ENCODE results near the gene SELENOO.

Gene SELENOO

DNA sequence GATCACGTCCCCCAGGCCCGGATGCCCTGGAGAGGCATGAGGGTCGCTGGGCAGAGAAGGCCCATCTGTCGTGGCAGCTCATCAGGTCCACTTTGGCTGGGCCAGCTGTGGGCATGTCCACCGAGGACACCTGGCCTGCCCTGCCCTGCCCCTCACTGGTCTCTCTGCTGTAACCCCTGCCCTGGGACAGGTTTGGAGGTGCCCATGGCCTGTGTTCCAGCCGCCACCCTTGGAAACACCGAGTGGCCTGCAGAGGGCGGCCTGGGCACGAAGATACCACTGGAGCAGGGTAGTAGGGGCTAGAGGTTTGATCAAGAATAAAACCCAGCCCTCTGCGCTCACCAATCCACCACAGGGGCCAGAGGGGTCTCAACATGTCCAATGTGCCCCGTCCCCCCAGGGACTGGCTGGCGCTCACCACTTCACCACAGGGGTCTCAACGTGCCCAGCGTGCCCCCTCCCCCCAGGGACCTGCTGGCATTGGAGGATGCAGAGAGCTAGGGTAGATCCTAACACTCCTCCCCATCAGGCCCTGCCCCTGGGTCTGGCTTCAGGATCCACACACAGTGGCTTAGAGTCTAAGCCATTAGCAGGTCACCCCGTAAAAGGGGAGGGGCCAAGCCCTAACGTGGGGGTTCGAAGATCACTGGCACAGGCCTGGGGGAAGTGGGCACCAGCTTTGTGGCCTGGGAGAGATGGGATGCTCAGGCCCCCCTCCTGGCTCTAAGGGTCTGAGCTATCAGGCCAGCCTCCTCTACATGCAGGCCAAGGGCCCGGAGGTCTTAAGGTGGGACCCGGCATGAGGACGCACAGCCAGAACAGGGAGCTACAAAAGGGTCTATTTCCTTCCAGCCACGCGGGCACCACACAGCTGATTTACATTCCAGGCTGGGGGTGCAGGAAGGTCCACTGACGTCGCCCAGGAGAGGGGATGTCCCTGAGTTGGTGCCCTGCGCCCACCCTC is 51.6 kb downstream of the SELENOO start:
- DNase-seq: peak; percentile 71

- no peak for DNase-seq
Measured at GRCh38 chr22:50253046-50253915, 52.5 kb downstream of the SELENOO start.

GRCh38 chr22:50253941-50254340 is 53.1 kb downstream of the SELENOO start:
- no peak for DNase-seq

DNA sequence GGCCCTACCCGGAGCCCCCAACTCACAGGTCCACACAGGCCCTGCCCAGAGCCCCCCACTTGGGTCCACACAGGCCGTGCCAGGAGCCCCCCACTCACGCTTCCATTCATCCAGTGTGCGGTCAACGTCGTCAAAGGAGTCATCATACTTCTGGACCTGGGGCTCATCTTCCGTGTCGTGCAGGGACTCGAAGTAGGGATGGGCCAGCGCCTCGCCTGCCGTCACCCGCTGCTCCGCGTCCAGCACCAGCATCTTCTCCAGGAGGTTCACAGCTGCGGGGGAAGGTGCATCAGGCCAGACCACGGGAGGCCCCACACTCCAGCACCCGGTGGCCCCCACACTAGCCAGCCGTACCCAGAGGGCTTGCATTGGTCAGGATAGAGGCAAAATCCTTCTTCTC is 54.3 kb downstream of the SELENOO start:
- DNase-seq: no peak

DNA sequence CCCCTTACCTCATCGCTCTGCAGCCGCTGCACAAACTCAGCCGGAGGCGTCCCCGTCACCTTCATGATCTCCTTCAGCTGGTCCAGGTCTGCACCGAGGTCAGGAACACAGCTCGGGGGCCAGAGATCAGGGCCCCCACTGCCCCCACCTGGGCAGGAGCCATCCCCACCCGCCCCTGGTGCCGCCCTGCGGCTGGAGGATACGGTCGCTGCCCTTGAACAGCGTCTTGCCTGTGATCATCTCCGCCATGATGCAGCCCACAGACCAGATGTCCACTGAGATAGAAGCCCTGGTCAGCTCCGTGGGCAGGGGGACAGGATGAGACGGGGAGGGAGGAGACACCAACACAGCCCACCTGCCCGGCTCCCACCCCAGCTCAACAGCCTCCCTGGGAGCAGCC is 54.8 kb downstream of the SELENOO start:
- DNase-seq: no peak

DNA sequence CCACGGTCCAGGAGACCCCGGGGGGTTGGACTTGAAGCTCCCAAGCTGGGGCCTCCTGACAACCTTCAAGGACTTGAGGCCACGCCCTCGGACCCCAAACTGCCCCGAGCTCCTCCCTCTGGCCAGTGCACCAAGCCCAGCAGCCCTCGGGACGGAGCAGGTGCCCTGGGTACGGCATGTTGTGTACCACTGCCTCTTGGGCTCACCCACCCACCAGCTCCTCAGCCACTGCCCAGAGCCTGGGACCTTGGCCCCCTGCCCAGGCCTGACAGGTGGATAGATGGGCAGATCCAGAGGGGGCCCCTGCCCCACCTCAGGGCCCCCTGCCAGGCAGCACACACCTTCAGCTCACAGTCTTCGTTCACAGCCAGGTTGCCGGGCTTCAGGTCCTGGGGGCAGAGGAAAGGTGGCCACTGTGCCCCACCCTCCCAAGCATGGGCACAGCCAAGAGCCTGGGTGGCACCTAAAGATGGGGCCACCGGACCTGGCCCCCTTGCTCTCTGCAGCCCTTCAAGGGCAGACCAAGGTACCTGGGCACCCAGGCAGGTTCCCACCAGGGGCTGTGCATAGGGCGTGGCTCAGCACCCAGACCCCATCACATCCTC is 55.5 kb downstream of the SELENOO start:
- DNase-seq: no peak

DNA sequence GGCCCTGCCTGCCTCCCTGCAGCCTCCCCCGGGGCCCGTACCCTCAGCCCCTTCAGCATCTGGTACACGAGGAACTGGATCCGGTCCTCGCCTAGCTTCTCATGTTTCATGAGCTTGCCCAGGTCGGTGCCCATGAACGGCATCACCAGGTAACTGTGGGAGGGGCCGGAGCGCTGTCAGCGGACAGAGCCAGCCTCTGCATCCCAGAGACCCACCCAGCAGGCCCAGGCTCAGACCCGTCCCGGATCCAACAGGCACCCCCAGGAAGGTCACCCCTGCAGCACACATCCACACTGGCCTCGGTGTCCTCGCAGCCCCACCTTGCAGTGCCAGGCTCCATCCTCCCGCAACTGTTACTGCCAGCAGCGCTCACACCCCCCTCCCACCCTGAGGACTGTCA is 56.2 kb downstream of the SELENOO start:
- DNase-seq: no peak

DNA sequence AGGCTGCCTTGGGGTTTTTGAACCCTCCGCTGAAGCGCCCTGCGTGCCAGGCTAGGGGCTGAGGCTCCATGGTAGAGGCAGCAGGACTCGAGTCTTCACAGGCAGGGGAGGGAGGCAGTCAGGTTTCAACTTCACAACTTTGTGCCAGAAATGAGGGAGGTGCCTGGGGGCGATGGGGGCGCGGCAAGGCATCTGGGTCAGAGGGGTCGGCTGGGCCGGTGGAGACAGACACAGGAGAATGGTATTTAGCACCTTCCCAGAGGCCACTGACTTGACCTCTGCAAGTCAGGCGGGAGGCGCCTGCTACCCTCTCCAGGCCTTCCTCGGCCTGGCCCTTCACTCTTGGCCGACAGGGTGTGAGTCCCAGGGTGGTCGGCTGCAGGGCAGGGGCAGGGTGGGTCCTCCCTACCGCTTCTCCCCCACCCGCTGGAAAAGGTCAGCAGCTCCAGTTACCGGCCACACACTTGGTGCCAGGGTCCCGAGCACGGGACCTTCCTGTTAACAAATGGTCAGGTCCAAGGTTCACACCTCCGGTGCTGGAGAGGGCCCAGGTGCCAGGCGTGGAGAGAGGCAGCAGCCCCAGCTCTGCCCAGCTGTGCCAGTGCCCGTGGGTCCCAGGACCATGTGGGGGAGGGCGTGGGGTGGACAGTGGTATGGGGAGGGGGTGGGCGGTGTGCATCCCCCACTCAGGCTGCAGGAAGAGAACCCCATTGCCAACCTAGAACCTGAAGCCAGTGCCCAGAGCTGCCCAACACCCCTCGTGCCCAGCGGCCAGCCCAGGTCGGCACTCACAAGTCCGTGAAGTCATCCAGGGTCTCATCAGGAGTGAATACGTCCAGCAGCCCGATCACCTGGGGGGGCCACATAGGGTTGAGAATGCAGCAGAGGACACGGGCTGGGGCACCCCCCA is 56.9 kb downstream of the SELENOO start:
- no peak for DNase-seq

GRCh38 chr22:50258361-50259292 is 57.8 kb downstream of the SELENOO start:
- no peak for DNase-seq

DNA sequence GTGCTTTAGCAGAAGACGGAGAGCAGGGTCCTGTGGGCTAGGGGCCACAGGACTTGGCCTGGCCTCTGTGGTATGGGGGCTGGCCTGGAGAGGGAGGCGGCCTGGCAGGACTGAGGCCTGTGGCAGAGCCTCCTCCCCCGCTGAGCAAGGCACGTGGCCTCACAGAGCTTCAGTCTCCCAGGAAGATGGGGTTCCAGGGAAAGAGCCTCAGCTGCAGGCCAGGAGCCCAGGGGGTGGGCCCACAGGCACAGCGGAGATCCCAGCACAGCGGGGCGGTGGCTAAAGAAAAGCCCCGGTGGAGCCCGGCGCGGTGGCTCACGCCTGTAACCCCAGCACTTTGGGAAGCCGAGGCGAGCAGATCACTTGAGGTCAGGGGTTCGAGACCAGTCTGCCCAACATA is 58.5 kb downstream of the SELENOO start:
- no peak for DNase-seq

DNA sequence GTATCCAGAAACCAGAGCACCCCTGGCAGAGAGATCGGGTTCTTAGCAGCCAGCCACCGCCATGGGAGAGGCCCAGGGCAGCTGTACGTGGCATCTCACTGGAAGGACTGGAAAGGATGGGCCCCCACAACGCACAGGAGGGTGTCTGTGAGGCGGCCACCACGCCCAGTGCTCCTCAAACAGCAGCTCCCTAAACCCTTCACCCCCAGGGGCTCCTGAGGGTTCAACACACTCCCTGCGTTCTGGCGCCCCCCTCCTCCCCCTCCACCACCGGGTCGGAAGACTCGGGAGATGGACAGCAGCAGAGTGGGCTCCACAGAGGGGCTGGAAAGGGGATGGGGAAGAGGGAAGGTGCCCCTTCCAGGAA is 59.6 kb downstream of the SELENOO start:
- DNase-seq: no peak

DNA sequence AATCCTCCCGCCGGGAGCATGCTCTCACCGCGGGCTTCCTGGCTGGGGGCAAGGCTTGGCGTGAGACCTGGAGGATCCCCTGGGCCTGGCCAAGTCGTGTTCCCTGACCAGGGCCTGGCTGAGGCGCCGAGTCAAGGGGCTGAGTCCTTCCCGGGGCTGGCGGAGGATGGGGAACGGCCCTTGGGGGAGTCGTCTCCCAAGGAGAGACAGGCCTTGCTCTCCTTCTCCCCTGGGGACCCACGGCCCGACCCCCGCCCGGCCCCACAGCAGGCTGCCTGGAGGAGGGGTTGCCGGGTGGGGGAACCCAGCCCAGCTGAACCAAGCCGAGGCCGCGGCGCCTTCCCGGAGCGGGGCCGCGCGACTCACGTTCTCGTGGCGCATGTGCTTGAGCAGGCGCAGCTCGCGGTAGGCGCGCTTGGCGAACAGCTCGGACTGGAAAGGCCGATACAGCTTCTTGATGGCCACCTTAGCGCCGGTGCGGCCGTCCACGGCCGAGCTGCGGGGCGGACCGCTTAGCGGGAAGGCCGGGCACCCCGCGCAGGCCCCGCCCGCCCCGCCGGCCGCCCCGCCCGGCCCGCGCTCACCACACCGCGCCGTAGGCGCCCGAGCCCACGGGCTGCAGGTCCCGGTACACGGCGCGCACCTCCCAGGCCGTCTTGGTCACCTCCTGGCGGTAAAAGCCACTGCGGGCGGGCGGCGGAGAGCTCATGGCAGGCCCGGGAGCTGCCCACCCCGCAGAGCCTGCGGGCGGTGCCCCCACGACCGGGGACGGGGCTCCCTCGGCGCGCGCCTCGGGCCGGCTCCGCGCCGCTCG is 60.2 kb downstream of the SELENOO start:
- DNase-seq: peak; percentile 62

GRCh38 chr22:50261615-50262459 is 61.0 kb downstream of the SELENOO start, which contains the start of gene MAPK12:
MAPK12 (minus strand) TSS chr22:50261683; CDS start chr22:50261509, 174 bp downstream.
- DNase-seq: no peak

DNA sequence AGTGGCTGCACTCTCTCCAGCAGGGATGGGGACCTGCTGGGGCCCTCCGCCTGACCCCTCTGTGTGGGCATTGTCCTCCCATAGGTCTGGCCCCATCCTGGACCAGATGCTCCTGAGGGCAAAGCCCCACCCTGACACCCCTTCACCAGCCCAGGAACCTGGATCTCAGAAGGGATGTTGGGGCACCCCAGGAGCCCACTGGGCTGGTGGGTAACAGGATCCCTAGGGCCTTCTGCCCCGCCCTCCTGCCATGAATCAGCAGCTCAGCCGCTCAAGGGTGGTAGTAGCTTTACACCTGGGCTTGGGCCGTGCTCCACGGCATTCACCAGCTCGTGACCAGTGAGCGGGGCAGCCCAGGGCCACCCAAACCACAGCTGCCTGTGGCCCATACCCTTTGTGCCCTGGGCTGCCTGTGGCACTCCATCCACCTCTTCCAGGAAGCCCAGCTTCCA is 61.7 kb downstream of the SELENOO start:
- no peak for DNase-seq

DNA sequence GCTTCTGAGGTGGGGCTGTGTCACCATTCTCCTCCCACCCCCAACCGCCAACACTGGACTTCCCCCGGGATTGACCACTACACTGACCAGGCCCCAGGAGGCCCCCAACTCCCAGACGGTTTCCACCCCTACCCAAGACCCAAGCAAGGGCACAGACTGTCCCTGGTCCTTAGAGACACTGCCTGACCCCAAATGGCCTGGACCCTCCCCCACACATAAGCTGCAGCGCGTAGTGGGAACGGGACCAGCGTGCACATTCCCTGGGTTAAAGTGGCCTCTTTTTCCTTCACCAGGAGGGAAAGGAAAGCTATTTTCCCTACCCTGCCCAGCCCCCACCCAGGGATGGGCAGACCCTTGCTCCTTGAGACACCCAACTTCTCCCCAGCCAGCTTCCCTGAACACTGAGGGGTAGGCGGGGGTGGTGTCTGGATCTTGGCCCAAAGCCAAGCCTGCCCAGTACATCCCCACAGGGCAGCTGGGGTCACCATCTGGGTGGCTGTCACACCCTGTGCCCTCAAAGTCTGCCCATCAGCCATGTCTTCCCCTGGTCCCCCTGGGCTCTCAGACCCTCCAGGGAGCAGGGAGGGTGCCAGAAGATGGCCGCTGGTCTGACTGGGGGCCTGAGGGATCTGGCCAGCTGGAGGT is 62.3 kb downstream of the SELENOO start:
- DNase-seq: no peak

DNA sequence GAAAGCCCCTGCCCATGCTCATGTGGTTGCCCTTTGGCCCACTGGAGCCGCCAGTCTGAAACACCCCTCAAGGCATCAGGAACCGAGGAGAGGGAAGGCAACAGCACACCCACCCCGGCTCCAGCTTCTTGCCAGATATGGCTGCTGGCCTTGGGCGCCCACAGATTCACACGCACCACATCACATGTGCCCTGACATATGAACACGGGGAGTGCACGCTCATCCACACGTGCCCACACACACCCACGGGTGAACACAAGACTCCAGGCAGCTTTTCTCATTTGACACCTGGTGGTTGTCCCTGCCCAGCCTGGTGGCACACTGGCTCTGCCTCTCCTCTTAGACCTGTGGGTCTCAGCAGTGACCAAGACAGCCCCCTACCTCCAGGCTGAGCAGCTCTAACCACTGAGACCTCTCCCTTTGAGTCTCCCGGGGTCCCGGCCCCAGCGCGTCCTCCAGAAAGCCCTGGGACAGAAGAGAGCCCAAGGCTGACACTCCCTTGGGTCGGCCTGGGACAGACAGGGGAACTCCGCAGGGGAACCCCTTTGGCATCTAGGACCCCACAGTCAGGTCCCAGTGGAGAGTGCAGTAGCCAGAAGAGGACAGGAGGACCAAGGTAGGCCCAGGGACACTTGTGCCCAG is 63.4 kb downstream of the SELENOO start:
- DNase-seq: no peak

DNA sequence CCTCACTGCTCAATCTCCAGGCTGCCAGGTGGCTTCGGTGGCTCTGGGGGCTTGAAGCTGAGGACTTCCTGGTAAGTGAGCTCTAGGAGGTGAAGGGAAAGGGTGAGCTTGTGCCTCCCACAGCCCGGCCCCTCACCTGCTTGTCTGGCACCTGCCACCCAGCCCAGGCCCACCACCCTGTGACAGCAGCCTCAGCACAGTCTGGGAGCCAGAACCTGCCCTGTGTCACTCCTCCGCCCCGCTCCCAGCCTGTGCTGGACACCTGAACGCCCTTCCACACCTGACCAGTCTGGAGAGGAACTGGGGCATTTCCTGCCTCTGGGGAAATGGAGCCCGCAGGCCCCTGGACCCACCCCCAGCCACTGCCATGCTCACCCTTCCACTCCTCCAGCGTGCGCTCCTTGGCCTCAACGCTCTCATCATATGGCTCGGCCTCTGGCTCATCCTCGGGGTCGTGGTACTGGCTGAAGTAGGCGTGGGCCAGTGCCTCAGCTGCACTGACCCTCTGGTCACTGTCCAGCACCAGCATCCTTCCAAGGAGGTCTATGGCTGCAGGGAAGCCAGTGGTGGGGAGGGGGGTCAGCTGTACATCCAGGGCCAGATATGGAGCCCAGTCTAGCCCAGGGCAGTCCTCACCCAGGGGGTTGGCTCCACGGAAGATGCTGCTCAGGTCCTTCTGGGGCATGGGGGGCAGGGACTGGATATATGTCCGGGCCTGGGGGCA is 64.3 kb downstream of the SELENOO start:
- DNase-seq: no peak

Data from right kidney (tissue), 1 donor.